ENCODE results near the gene AVP. TPM values are rescaled to one million over a fixed set of nuclear protein-coding genes. Genes with fewer than 3 reads are reported as not detected.

The AVP gene
- total and polyA plus RNA-seq, 2 donors from 2014 or later = 2.1 TPM; not detected in 1

DNA sequence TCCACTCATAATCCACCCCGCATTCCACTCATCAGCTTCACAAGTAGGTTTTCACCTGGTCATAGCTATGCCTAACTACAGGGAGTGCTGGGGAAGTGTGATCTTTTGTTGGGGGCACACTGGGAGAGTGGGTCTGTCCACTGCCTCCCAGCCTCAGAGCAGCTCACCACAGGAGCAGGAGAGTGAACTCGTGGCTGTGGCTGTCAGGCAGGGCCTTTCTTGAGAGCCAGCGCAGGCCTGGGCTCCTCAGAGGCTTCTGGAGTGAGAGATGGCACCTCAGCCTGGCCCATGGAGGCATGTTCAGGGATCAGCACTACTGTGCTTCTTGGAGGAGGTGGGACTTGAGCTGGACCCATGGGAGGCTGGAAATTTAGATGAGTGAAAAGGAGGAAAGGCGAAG, 45.1 kb downstream of the AVP start:
- Histone ChIP-seq H3K27ac (ENCODE audit: low read depth in 2 of 2, low read length in 2 of 2) (no peak overlapping the region), H3K9me3 (ENCODE audit: control insufficient read depth in 2 of 3, insufficient read depth in 1 of 3, low read length in 3 of 3) (no peaks in the 10 kb centered on the region), H3K27me3 (ENCODE audit: control insufficient read depth, insufficient read depth, low read length) (no peaks in the 10 kb centered on the region), H3K9ac (ENCODE audit: low read length in 3 of 3) (no peak overlapping the region), H3K36me3 (ENCODE audit: control insufficient read depth in 2 of 3, insufficient read depth in 3 of 3, low read length in 3 of 3) (peaks cover 6 to 49% (median 33%) of the 10 kb centered on the region in 3 donors), H3K4me3 (ENCODE audit: low read length in 3 of 3) (no peak overlapping the region), H3K4me1 (ENCODE audit: control insufficient read depth in 2 of 3, insufficient read depth in 2 of 3, low read depth in 1 of 3, low read length in 3 of 3) (peaks cover 2 to 12% (median 4%) of the 10 kb centered on the region in 3 donors)
- FAIRE-seq = no peak
- TF ChIP-seq, protein P1, sequence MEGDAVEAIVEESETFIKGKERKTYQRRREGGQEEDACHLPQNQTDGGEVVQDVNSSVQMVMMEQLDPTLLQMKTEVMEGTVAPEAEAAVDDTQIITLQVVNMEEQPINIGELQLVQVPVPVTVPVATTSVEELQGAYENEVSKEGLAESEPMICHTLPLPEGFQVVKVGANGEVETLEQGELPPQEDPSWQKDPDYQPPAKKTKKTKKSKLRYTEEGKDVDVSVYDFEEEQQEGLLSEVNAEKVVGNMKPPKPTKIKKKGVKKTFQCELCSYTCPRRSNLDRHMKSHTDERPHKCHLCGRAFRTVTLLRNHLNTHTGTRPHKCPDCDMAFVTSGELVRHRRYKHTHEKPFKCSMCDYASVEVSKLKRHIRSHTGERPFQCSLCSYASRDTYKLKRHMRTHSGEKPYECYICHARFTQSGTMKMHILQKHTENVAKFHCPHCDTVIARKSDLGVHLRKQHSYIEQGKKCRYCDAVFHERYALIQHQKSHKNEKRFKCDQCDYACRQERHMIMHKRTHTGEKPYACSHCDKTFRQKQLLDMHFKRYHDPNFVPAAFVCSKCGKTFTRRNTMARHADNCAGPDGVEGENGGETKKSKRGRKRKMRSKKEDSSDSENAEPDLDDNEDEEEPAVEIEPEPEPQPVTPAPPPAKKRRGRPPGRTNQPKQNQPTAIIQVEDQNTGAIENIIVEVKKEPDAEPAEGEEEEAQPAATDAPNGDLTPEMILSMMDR (IDR thresholded peaks at IDR 0.05; ENCODE audit: borderline replicate concordance, extremely low read depth, insufficient read depth) = no peak
- intact Hi-C loops (cut with DNase I) = no loop called here
- DNase-seq = no peak

DNA sequence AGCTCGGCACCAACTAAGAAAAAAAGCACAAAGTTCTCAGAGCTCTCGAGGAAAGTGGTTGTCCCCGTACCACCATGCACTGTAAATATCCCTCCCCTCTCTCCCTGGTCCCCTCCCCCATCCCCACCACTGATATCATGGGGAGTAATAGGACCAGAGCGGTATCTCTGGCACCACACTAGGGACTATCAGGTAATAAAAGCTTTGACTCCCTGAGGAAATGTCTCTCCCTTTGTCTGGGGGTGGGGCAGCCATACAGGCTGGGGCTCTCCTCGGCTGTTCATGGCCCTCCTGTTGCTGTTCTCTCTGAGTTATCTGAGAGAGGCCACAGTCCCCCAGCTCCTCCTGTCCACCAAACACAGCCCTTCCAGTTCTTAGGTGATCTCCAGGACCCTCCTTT, 46.1 kb downstream of the AVP start:
- DNase-seq = no peak
- TF ChIP-seq, protein P1 (IDR thresholded peaks at IDR 0.05; ENCODE audit: borderline replicate concordance, extremely low read depth, insufficient read depth) = no peak
- intact Hi-C loops (cut with DNase I) = no loop called here
- Histone ChIP-seq H3K27me3 (ENCODE audit: control insufficient read depth, insufficient read depth, low read length) (no peaks in the 10 kb centered on the region), H3K9me3 (ENCODE audit: control insufficient read depth in 2 of 3, insufficient read depth in 1 of 3, low read length in 3 of 3) (no peaks in the 10 kb centered on the region), H3K27ac (ENCODE audit: low read depth in 2 of 2, low read length in 2 of 2) (no peak overlapping the region), H3K9ac (ENCODE audit: low read length in 3 of 3) (no peak overlapping the region), H3K36me3 (ENCODE audit: control insufficient read depth in 2 of 3, insufficient read depth in 3 of 3, low read length in 3 of 3) (peaks cover 6 to 49% (median 33%) of the 10 kb centered on the region in 3 donors), H3K4me1 (ENCODE audit: control insufficient read depth in 2 of 3, insufficient read depth in 2 of 3, low read depth in 1 of 3, low read length in 3 of 3) (peaks cover 2 to 12% (median 4%) of the 10 kb centered on the region in 3 donors), H3K4me3 (ENCODE audit: low read length in 3 of 3) (no peak overlapping the region)
- FAIRE-seq = no peak

DNA sequence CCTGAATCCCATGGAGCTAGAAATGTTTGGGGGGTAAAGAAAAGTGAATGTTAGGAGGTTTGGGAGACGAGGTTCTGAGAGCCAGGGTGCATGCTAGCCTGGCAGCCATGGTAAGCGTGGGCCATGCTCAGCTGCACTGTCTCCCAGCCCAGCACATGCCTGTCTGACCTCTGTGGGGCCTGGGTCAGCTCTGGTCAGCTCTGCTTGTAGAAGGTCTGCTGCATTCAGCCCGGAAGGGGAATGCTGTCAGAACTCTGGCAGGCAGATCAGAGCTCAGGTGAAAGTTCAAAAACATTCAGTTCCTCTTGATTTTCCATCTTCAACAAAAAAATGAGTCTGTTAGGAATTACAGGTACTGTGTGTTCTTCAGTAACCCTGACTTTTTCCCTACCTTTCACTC, 46.9 kb downstream of the AVP start:
- Histone ChIP-seq H3K4me1 (ENCODE audit: control insufficient read depth in 2 of 3, insufficient read depth in 2 of 3, low read depth in 1 of 3, low read length in 3 of 3) (peaks cover 2 to 8% (median 4%) of the 10 kb centered on the region in 3 donors), H3K27ac (ENCODE audit: low read depth in 2 of 2, low read length in 2 of 2) (no peak overlapping the region), H3K9me3 (ENCODE audit: control insufficient read depth in 2 of 3, insufficient read depth in 1 of 3, low read length in 3 of 3) (no peaks in the 10 kb centered on the region), H3K4me3 (ENCODE audit: low read length in 3 of 3) (no peak overlapping the region), H3K36me3 (ENCODE audit: control insufficient read depth in 2 of 3, insufficient read depth in 3 of 3, low read length in 3 of 3) (peaks cover 6 to 49% (median 33%) of the 10 kb centered on the region in 3 donors), H3K9ac (ENCODE audit: low read length in 3 of 3) (no peak overlapping the region), H3K27me3 (ENCODE audit: control insufficient read depth, insufficient read depth, low read length) (no peaks in the 10 kb centered on the region)
- intact Hi-C loops (cut with DNase I) = no loop called here
- TF ChIP-seq, protein P1 (IDR thresholded peaks at IDR 0.05; ENCODE audit: borderline replicate concordance, extremely low read depth, insufficient read depth) = no peak
- DNase-seq (no peak), FAIRE-seq (no peak)

DNA sequence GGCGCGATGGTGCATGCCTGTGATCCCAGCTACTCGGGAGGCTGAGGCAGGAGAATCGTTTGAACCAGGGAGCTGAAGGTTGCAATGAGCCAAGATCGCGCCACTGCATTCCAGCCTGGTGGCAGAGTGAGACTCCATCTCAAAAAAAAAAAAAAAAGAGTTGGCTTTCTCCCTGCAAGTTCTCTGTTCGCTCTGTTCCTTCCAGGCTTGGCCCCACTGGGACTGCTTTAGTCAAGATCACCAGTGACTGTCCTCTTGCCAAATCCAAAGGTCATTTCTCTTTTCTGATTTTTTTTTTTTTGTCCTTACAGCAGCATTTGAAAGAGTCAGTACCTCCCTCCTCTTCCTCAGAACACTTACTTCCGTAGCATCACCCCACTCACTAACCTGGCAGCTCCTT, 51.9 kb downstream of the AVP start:
- Histone ChIP-seq H3K27ac (ENCODE audit: low read depth in 2 of 2, low read length in 2 of 2) (no peak overlapping the region), H3K4me1 (ENCODE audit: control insufficient read depth in 2 of 3, insufficient read depth in 2 of 3, low read depth in 1 of 3, low read length in 3 of 3) (no peaks in the 10 kb centered on the region), H3K27me3 (ENCODE audit: control insufficient read depth, insufficient read depth, low read length) (no peaks in the 10 kb centered on the region), H3K36me3 (ENCODE audit: control insufficient read depth in 2 of 3, insufficient read depth in 3 of 3, low read length in 3 of 3) (peaks cover 4 to 40% (median 29%) of the 10 kb centered on the region in 3 donors), H3K9me3 (ENCODE audit: control insufficient read depth in 2 of 3, insufficient read depth in 1 of 3, low read length in 3 of 3) (no peaks in the 10 kb centered on the region), H3K4me3 (ENCODE audit: low read length in 3 of 3) (no peak overlapping the region), H3K9ac (ENCODE audit: low read length in 3 of 3) (no peak overlapping the region)
- TF ChIP-seq, protein P1 (IDR thresholded peaks at IDR 0.05; ENCODE audit: borderline replicate concordance, extremely low read depth, insufficient read depth) = no peak
- intact Hi-C loops (cut with DNase I) = no loop called here
- DNase-seq (peak in 1 of 5 donors; percentile 86), FAIRE-seq (no peak)

All from kidney (tissue), 14 donors.